Duodenal mucosa (tissue), 2 donors: ENCODE data around the gene NKIRAS2.

Experiments used
- H3K27ac ChIP-seq: one replicate; pipeline ENCODE4 v1.7.0; 2013; ENCODE audit warnings: low read depth, low read length
- H3K27me3 ChIP-seq, 2 donors: one replicate each; pipeline ENCODE4 v1.7.0; 2013; ENCODE audit warnings: low read length in 2 of 2, control low read depth in 1 of 2; ENCODE audit not compliant: insufficient read depth in 2 of 2, control insufficient read depth in 1 of 2
- H3K36me3 ChIP-seq, 2 donors: one replicate each; pipeline ENCODE4 v1.7.0; 2013; ENCODE audit warnings: low read length in 2 of 2, control low read depth in 1 of 2; ENCODE audit not compliant: insufficient read depth in 2 of 2, control insufficient read depth in 1 of 2
- H3K4me1 ChIP-seq, 2 donors: one replicate each; pipeline ENCODE4 v1.7.0; 2013; ENCODE audit warnings: low read length in 2 of 2, control low read depth in 1 of 2; ENCODE audit not compliant: insufficient read depth in 2 of 2, control insufficient read depth in 1 of 2
- H3K4me3 ChIP-seq, 2 donors: one replicate each; pipeline ENCODE4 v1.7.0; 2013; ENCODE audit warnings: low read length in 2 of 2, low read depth in 1 of 2
- H3K9ac ChIP-seq, 2 donors: one replicate each; pipeline ENCODE4 v1.7.0; 2013; ENCODE audit warnings: low read length in 2 of 2, low read depth in 1 of 2
- H3K9me3 ChIP-seq, 2 donors: one replicate each; pipeline ENCODE4 v1.7.0; 2013; ENCODE audit warnings: low read length in 2 of 2, control low read depth in 1 of 2; ENCODE audit not compliant: control insufficient read depth in 1 of 2

NKIRAS2 gene

DNA sequence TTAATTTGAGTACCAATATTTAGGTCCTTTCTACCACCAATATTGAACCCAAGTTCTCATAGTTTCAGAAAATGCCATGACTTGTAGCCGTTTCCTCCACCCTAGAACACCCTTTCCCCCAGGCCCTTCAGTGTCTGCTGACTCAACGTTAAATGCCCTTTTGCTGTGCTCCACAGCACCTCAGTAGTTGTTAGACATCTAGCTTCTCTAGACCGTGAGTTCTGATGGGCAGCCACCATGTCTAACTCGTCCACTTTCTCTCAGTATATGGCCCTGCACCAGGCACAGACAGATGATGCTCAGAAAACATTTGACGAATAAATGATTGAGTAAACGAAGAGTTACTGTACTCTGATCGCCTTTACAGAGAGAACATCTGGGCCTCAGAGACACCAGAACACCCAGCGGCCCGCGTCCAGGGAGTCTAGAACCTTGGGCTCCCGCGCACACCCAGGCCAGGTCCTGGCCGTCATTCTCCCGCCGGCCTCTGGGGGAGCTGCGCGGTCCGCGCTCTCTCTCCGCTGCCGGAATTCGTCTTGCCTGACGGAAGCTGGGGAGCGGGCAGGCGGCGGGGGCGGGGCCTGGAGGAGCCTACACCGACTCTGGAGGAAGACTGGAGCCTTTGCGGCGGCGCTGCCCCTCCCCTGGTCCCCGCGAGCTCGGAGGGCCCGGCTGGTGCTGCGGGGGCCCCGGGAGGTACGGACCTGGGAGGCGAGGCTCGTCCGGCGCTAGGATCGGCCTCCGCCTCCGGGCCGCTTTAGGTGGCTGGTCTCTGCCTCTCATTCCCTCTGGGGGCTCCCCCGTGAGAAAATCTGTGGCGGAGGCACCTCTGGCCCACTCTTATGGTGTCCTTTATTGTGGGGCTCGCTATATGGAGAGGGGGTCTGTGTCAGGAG, at the start of gene NKIRAS2:
Gene NKIRAS2, plus strand, starts transcription at position 582 of the 896 bp plus-strand sequence. CDS start 1,488 bp downstream, outside the sequence.
- Histone ChIP-seq H3K4me1 (peaks cover 40 to 54% of the 10 kb centered on the region in 2 donors), H3K9me3 (no peaks in the 10 kb centered on the region), H3K27me3 (no peaks in the 10 kb centered on the region), H3K36me3 (peaks cover 5 to 23% of the 10 kb centered on the region in 2 donors), H3K27ac (no peak within 1 kb of the TSS), H3K4me3 (peak within 1 kb of the TSS; percentile 70 to 92), H3K9ac (peak within 1 kb of the TSS; percentile 83 to 97)

GRCh38 chr17:41970901-41971331, 49.0 kb upstream of the NKIRAS2 start:
- Histone ChIP-seq H3K27ac (no peak overlapping the region), H3K36me3 (peaks cover 13 to 59% of the 10 kb centered on the region in 2 donors), H3K9ac (no peak overlapping the region), H3K4me3 (no peak overlapping the region), H3K9me3 (no peaks in the 10 kb centered on the region), H3K4me1 (peaks cover 9 to 30% of the 10 kb centered on the region in 2 donors), H3K27me3 (no peaks in the 10 kb centered on the region)

- Histone ChIP-seq H3K9me3 (no peaks in the 10 kb centered on the region), H3K36me3 (peaks cover 18 to 69% of the 10 kb centered on the region in 2 donors), H3K4me3 (no peak overlapping the region), H3K27me3 (no peaks in the 10 kb centered on the region), H3K27ac (no peak overlapping the region), H3K4me1 (peaks cover 15 to 26% of the 10 kb centered on the region in 2 donors), H3K9ac (no peak overlapping the region)
These were observed 48.0 kb upstream of the NKIRAS2 start for GRCh38 chr17:41971721-41972523.

DNA sequence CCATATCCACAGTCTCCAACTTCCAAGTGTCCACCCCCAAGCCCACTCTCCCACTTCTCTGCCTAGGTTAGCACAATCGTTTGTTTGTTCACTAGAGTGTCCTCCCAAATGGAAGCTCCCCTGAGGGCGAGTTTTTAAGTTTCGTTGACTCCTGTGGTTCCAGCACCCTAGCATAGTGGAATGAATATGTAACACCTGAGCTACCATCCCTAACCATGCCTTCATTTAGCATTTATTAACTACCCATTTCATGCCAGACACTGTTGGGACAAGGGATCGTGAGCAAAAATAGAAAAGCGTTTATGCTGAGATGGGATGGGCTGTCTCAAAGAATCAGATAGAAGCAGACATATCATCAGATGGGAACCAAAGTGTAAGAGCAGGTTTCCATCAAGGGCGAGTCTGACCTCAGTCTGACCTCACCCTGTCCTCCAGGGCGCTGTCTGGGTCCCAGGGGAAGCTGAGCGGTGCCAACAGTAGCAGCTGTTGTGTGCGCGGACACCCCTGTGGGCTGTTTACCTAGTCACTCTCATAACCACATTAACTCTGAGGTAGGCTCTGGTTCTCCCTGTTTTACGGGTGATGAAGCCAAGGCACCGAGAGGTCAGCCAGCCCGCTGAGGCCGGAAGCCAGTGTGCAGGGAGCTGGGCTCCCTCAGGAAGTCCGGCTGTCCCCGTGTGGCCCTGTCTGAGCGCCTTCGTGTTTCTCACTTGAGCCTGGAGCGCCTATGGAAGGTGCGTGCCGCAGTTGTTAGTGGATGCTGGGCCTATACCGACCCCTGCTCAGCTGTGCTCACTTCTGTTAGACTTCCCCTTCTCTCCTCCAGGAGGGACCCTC, 47.1 kb upstream of the NKIRAS2 start:
- Histone ChIP-seq H3K4me1 (peaks cover 16 to 20% of the 10 kb centered on the region in 2 donors), H3K27ac (no peak overlapping the region), H3K9me3 (no peaks in the 10 kb centered on the region), H3K4me3 (no peak overlapping the region), H3K36me3 (peaks cover 24 to 78% of the 10 kb centered on the region in 2 donors), H3K9ac (peak overlapping the region in 1 of 2 donors; percentile 13), H3K27me3 (no peaks in the 10 kb centered on the region)

DNA sequence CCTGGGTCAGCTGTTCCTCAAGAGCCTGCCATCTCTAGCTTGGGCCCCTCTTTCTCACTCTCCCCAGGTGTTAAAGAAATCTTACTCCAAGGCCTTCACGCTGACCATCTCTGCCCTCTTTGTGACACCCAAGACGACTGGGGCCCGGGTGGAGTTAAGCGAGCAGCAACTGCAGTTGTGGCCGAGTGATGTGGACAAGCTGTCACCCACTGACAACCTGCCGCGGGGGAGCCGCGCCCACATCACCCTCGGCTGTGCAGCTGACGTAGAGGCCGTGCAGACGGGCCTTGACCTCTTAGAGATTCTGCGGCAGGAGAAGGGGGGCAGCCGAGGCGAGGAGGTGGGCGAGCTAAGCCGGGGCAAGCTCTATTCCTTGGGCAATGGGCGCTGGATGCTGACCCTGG, 46.5 kb upstream of the NKIRAS2 start:
- no peaks in the 10 kb centered on the region for H3K9me3 ChIP-seq
- H3K36me3 ChIP-seq, result peaks cover 24 to 79% of the 10 kb centered on the region in 2 donors
- H3K27ac ChIP-seq, result no peak overlapping the region
- H3K4me3 ChIP-seq, result no peak overlapping the region
- peaks cover 12 to 14% of the 10 kb centered on the region in 2 donors for H3K4me1 ChIP-seq
- peak overlapping the region in 1 of 2 donors; percentile 13 for H3K9ac ChIP-seq
- H3K27me3 ChIP-seq, result no peaks in the 10 kb centered on the region

DNA sequence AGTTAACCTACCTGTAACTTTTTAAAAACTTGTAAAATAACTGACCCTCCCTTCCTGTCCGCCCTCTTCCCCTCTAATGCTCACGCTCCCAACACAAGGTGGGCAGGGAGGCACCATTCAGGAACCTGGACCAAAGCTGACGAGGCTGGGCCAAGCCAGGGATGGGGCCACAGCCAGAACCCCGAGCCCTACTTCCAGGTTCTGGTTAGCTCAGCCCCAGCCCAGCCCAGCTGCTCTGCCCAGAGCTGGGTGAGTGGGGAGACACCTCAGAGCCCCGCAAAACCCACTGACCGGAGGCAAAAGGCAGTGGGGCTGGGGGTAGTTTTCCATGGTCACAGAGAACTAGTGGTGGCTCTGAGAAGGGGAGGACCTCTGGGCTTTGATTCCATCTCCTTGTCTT, 45.9 kb upstream of the NKIRAS2 start:
- Histone ChIP-seq H3K4me1 (peaks cover 12 to 14% of the 10 kb centered on the region in 2 donors), H3K9ac (no peak overlapping the region), H3K36me3 (peaks cover 24 to 77% of the 10 kb centered on the region in 2 donors), H3K9me3 (no peaks in the 10 kb centered on the region), H3K4me3 (no peak overlapping the region), H3K27ac (no peak overlapping the region), H3K27me3 (no peaks in the 10 kb centered on the region)

GRCh38 chr17:41974658-41975057, 45.2 kb upstream of the NKIRAS2 start:
- H3K36me3 ChIP-seq, result peaks cover 24 to 78% of the 10 kb centered on the region in 2 donors
- H3K4me1 ChIP-seq, result peaks cover 12 to 14% of the 10 kb centered on the region in 2 donors
- H3K9me3 ChIP-seq, result no peaks in the 10 kb centered on the region
- no peaks in the 10 kb centered on the region for H3K27me3 ChIP-seq
- H3K4me3 ChIP-seq, result no peak overlapping the region
- H3K27ac ChIP-seq, result no peak overlapping the region
- no peak overlapping the region for H3K9ac ChIP-seq

DNA sequence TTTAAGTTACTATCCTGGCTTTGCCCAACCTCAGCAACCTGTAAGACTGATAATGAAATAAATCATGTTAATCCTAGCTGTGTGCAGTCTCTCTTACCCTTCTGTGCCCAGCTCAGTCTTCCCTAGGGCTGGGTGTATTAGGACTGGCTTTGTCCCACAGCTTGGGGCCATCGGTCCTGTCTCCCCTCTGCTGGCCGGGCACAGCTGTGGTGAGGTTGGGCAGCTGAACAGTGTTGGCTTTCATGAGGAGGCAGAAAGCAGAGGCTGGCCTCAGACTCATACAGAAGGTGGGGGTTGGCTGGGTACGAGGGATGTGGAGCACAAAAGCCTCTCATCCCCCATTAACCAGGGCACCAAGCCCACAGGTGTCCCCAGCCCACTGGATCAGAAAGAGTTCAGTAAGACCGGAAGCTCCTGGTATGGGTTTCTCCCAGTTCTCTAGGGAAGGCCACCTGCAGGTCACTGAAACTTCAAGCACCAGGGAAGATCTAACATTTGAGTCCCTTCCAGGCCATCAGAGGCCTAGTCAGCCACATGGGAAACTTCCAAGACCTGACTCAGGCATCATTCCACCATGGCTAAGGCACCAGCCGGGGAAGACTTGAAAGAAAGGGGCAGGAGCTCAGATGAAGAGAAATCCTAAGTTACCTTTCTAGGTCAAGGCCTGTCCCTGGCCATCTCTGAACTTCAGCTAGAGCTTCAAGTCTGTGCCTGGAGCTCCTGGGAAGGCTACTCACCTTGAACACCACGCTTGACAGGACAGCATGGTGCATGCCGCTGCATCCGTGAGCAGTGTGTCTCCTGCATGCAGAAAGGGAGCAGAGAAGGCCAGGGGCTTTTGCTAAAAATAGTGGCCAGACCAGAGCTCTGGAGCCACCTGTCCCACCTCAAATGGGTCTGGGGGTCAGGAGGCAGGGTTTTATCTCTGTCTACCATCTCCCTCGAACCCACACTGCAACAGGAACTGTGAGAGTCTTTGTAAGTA, 44.5 kb upstream of the NKIRAS2 start:
- Histone ChIP-seq H3K36me3 (peaks cover 24 to 83% of the 10 kb centered on the region in 2 donors), H3K9ac (no peak overlapping the region), H3K27ac (no peak overlapping the region), H3K4me1 (peaks cover 12 to 14% of the 10 kb centered on the region in 2 donors), H3K27me3 (no peaks in the 10 kb centered on the region), H3K4me3 (no peak overlapping the region), H3K9me3 (no peaks in the 10 kb centered on the region)
